Measurements from ENCODE around the gene AUP1. TPM values are rescaled to one million over a fixed set of nuclear protein-coding genes. Genes with fewer than 3 reads are reported as not detected.
A peak's percentile ranks its signal among the peaks of the same experiment; 100 is the strongest.

Gene AUP1
- total and polyA plus RNA-seq, 9 of the 15 experiments (the other 6 are each of a cell fraction or from before 2014, with no cell fraction given), result 70.7 to 245 (median 165) TPM

GRCh38 chr2:74529357-74530238 lies at the start of gene AUP1, which contains the start of gene HTRA2 (continued):
- TF ChIP-seq ZNF57 (CRISPR knock-in tag; IDR thresholded peaks at IDR 0.05) (no peak), ZNF639 (CRISPR knock-in tag; conservative IDR thresholded peaks at IDR 0.05 in 1 of 2, IDR thresholded peaks at IDR 0.05 in 1 of 2) (peak in 1 of 2 experiments; percentile 85; a peak in 2 of 4 replicates), TFAP4 (CRISPR knock-in tag; IDR thresholded peaks at IDR 0.05; ENCODE audit: borderline replicate concordance) (peak; percentile 64; the same call in 1 of the 2 replicates), ZMIZ1 (IDR thresholded peaks at IDR 0.05; ENCODE audit: low read depth in 2 of 2, low read length in 2 of 2) (peak in 1 of 2 experiments; percentile 50; a peak in 1 of 4 replicates), CHD4 (IDR thresholded peaks at IDR 0.05; ENCODE audit: insufficient read depth, insufficient replicate concordance, low read depth, low read length, poor library complexity, severe bottlenecking) (no peak), ZZZ3 (IDR thresholded peaks at IDR 0.05) (no peak), ZKSCAN1 (IDR thresholded peaks at IDR 0.05; ENCODE audit: low read depth, low read length) (peak; percentile 52; the same call in 1 of the 2 replicates), DNMT1 (IDR thresholded peaks at IDR 0.05) (no peak), RHOXF2B (CRISPR knock-in tag; conservative IDR thresholded peaks at IDR 0.05) (no peak), TSHZ1 (CRISPR knock-in tag; IDR thresholded peaks at IDR 0.05) (no peak), PRPF4 (IDR thresholded peaks at IDR 0.05; ENCODE audit: insufficient read depth, low read depth, low read length, poor library complexity, severe bottlenecking) (no peak), TRIM25 (IDR thresholded peaks at IDR 0.05; ENCODE audit: borderline replicate concordance) (no peak), SUPT5H (IDR thresholded peaks at IDR 0.05) (peak; percentile 95)

All from K562 (cell line).